Measurements from ENCODE around the gene LYPD6B.

LYPD6B gene

DNA sequence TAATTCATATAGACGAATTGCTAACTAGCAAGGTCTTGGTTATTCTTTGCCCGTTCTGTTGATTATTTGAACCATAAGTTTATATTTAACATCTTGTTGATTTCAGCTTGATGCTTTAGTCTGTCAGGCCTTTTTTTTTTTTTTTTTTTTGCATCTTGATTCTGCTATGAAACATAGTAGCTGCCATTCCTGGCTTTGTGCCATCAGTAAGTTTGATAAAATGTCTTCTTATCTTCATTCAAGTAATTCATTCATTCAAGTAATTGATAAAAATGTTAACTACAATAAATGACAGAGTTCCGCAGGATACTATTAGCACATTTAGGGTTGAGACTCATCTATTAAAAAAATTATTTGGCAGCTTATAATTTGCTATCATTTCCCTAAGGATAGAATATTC is 134.7 kb downstream of the LYPD6B start:
- TF ChIP-seq, protein P1, sequence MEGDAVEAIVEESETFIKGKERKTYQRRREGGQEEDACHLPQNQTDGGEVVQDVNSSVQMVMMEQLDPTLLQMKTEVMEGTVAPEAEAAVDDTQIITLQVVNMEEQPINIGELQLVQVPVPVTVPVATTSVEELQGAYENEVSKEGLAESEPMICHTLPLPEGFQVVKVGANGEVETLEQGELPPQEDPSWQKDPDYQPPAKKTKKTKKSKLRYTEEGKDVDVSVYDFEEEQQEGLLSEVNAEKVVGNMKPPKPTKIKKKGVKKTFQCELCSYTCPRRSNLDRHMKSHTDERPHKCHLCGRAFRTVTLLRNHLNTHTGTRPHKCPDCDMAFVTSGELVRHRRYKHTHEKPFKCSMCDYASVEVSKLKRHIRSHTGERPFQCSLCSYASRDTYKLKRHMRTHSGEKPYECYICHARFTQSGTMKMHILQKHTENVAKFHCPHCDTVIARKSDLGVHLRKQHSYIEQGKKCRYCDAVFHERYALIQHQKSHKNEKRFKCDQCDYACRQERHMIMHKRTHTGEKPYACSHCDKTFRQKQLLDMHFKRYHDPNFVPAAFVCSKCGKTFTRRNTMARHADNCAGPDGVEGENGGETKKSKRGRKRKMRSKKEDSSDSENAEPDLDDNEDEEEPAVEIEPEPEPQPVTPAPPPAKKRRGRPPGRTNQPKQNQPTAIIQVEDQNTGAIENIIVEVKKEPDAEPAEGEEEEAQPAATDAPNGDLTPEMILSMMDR (conservative IDR thresholded peaks at IDR 0.05; ENCODE audit: low read depth, low read length), result no peak
- DNase-seq (ENCODE audit: low read depth), result no peak
- no peak overlapping the region for H3K4me3 ChIP-seq (ENCODE audit: low read length)

DNA sequence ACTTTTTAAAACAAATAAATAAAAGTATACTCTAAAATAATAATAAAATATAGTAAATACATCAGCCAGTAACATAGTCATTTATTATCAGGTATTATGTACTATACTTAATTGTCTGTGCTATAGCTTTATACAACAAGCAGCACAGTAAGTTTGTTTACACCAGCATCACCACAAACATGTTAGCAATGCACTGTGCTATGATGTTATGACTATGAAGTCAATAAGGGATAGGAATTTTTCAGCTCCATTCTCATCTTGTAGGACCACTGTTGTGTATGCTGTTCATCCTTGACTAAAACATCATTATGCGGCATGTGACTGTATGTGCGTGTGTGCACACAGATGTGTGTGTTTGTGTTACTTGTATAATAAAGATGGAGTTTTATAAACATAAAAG is 137.5 kb downstream of the LYPD6B start:
- no peak for DNase-seq (ENCODE audit: low read depth)
- H3K4me3 ChIP-seq (ENCODE audit: low read length), result no peak overlapping the region
- TF ChIP-seq, protein P1 (conservative IDR thresholded peaks at IDR 0.05; ENCODE audit: low read depth, low read length), result no peak

DNA sequence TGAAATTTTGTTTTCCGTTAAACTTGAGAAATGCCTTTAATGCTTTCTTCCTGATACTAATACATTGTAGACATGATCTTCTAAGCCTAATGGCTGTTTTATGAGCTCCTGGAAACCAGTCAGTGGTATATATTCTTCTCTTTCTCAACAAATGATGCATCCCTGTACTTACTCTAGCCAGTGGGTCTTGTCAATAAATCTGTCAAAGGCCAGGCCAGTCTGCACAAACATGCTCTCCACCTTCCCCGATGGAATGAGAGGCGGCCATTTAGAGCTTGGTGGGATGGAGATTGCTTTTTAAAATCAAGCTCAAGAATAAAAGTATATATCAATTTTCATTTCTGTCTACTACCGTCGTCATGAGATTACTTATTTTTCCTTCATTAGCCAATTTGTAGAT is 140.1 kb downstream of the LYPD6B start:
- DNase-seq (ENCODE audit: low read depth), result no peak
- TF ChIP-seq, protein P1 (conservative IDR thresholded peaks at IDR 0.05; ENCODE audit: low read depth, low read length), result no peak
- no peak overlapping the region for H3K4me3 ChIP-seq (ENCODE audit: low read length)

DNA sequence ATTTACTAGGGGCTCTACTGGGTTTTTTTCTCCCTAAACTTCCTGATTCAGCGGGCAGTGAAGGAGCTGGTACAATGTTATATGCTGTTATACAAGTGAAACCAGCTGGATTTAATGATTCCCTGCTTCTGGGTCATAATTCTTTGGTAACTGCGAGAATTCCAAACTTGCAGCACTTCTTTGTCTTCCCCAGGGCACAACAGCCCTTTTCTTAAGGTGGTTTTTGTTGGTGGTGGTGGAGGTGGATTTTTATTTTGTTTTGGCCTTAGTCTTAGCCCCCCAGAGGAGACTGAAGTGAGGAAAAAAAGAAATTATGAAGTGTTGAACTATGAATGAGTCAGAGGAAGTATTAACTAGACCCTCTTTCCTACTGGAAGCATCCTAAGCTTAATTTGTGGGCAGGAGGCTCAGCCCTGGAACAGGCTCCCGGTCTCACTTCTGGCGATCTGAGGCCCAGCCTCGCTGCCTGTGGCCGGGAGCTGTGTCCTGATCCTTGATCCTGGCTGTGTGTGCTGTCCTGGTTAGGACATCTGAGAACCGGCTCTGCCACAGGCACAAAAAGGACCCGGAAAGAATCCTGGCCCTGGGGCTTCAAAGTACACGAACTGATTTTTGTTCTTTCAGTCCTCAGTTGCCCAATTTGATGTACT is 141.9 kb downstream of the LYPD6B start:
- DNase-seq (ENCODE audit: low read depth), result peak; percentile 26
- TF ChIP-seq, protein P1 (conservative IDR thresholded peaks at IDR 0.05; ENCODE audit: low read depth, low read length), result no peak
- H3K4me3 ChIP-seq (ENCODE audit: low read length), result no peak overlapping the region

DNA sequence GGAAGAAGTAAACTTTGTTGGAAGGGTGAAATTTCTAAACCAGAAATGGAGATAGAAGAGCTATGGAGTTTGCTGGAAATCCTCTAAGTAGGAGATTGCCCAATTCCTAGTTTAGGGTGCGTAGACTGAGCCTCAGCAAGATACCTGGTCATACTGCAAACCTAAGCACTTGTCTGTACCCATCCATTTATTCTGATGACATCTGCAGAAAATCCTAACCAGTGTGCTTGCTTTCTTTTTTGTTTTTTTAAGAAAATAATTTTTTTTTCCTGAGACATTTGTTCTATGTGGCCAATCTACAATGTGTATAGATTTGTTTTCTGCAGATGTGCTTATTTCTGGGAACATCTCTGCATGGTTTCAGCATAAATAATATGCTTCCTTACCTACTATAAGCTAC is 144.7 kb downstream of the LYPD6B start:
- H3K4me3 ChIP-seq (ENCODE audit: low read length), result no peak overlapping the region
- DNase-seq (ENCODE audit: low read depth), result no peak
- TF ChIP-seq, protein P1 (conservative IDR thresholded peaks at IDR 0.05; ENCODE audit: low read depth, low read length), result no peak

DNA sequence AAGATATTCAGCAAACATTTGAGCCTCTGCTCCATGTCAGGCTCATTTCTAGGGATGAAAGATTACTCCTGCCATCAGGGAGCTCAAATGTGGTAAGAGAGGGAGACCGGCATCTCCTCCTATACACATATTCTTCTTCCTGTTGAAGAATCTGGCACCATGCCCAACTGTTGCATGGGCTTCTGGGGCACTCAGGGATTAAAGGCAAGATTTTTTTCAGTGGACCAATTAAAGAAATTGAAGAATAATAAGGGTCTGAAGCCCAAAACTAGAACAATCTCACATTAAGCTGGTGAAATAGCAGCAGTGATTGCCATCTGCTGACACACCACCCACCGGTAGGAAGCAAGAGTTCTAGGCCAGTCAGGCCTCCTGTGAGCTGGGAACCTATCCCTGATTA is 146.5 kb downstream of the LYPD6B start:
- H3K4me3 ChIP-seq (ENCODE audit: low read length), result no peak overlapping the region
- TF ChIP-seq, protein P1 (conservative IDR thresholded peaks at IDR 0.05; ENCODE audit: low read depth, low read length), result no peak
- DNase-seq (ENCODE audit: low read depth), result peak; percentile 79

DNA sequence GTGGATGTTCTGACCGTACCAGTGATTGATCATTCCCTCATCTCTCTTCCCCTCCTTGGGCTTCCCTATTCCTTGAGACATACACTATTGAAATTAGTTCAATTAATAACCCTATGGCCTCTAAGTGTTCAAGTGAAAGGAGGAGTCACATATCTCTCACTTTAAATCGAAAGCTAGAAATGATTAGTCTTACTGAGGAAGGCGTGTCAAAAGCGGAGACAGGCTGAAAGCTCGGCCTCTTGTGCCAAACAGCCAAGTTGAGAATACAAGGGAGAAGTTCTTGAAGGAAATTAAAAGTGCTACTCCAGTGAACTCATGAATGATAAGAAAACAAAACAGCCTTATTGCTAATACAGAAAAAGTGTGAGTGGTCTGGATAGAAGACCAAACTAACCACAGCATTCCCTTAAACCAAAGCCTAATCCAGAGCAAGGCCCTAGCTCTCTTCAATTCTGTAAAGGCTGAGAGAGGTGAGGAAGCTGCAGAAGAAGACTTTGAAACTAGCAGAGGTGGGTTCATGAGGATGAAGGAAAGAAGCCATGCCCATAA is 147.5 kb downstream of the LYPD6B start:
- DNase-seq (ENCODE audit: low read depth), result no peak
- H3K4me3 ChIP-seq (ENCODE audit: low read length), result no peak overlapping the region
- TF ChIP-seq, protein P1 (conservative IDR thresholded peaks at IDR 0.05; ENCODE audit: low read depth, low read length), result no peak
